HCT116 (cell line): ENCODE results near the gene GLT6D1.

Experiments used
- CTCF ChIP-seq, 3 experiments: fragments of 200-600 bp in 1 of 3; sonication (generic) in 1 of 3; IDR thresholded peaks in 2 of 3; conservative IDR thresholded peaks in 1 of 3; 2 replicates each; pipeline ENCODE4 v1.5.1; 2012 to 2017; ENCODE audit warnings: low read depth in 2 of 3, low read length in 2 of 3, antibody characterized with exemption in 1 of 3, borderline replicate concordance in 1 of 3, control low read depth in 1 of 3, mild to moderate bottlenecking in 1 of 3, mixed read lengths in 1 of 3, mixed run types in 1 of 3, moderate library complexity in 1 of 3; ENCODE audit not compliant: insufficient read depth in 1 of 3
- EZH2phosphoT487 ChIP-seq: fragments of 200-600 bp; IDR thresholded peaks from 2 replicates; pipeline ENCODE4 v1.6.1; 2018; ENCODE audit warnings: antibody characterized with exemption, borderline replicate concordance
- MAX ChIP-seq: IDR thresholded peaks from 2 replicates; pipeline ENCODE4 v1.6.1; 2012
- YY1 ChIP-seq: IDR thresholded peaks from 2 replicates; pipeline ENCODE4 v1.6.1; 2011; ENCODE audit warnings: low read length, low read depth, moderate library complexity, mild to moderate bottlenecking; ENCODE audit not compliant: insufficient replicate concordance; ENCODE audit errors: extremely low read depth

- TF ChIP-seq CTCF (IDR thresholded peaks at IDR 0.05 in 2 of 3, conservative IDR thresholded peaks at IDR 0.05 in 1 of 3; ENCODE audit: borderline replicate concordance in 1 of 3, insufficient read depth in 1 of 3, low read depth in 2 of 3, low read length in 2 of 3) (no peak), EZH2phosphoT487 (no peak), YY1 (no peak), MAX (no peak)
Measured at GRCh38 chr9:135644631-135645218, 5.4 kb upstream of the GLT6D1 start.
